Activated naive CD4-positive, alpha-beta T cell treated with anti-CD3 and anti-CD28 coated beads for 36 hours (primary cell): ENCODE measurements around the gene POU6F2. TPM values are rescaled to one million over a fixed set of nuclear protein-coding genes. Genes with fewer than 3 reads are reported as not detected.

Experiments used
- CTCF ChIA-PET: fragments of 350-600 bp; sonication (Branson Sonifier 250); formaldehyde crosslinking; loops from one replicate; lab custom pipeline; 2021; ENCODE audit warnings: antibody characterized with exemption; lab: Charles Lee
- DNase-seq: peaks from one replicate; pipeline ENCODE4 v3.0.0-alpha.2; 2020
- H3K27ac Mint-ChIP-seq: one replicate; pipeline ENCODE4 v1.8.0; 2021; ENCODE audit warnings: mild to moderate bottlenecking, mixed read lengths
- H3K27me3 Mint-ChIP-seq: one replicate; pipeline ENCODE4 v1.8.0; 2021; ENCODE audit warnings: low read depth, mixed read lengths
- H3K36me3 Mint-ChIP-seq: one replicate; pipeline ENCODE4 v1.8.0; 2021; ENCODE audit warnings: low read depth, mixed read lengths
- H3K4me1 Mint-ChIP-seq: one replicate; pipeline ENCODE4 v1.8.0; 2021; ENCODE audit warnings: low read depth, mixed read lengths
- H3K4me3 Mint-ChIP-seq: one replicate; pipeline ENCODE4 v1.8.0; 2021; ENCODE audit warnings: mild to moderate bottlenecking, moderate library complexity, mixed read lengths
- H3K9me3 Mint-ChIP-seq: one replicate; pipeline ENCODE4 v1.8.0; 2021; ENCODE audit warnings: mixed read lengths
- intact Hi-C: fragments of 100-400 bp; cut with micrococcal nuclease; formaldehyde crosslinking; loops from one replicate; pipeline ENCODE4 v1.15.1; 2023
- total RNA-seq, 2 experiments: library from RNA; stranded (reverse); gene quantifications; one replicate each; pipeline ENCODE4 v1.2.3, GENCODE V29; 2021

Gene POU6F2
- total RNA-seq, 2 experiments from 2014 or later = not detected

DNA sequence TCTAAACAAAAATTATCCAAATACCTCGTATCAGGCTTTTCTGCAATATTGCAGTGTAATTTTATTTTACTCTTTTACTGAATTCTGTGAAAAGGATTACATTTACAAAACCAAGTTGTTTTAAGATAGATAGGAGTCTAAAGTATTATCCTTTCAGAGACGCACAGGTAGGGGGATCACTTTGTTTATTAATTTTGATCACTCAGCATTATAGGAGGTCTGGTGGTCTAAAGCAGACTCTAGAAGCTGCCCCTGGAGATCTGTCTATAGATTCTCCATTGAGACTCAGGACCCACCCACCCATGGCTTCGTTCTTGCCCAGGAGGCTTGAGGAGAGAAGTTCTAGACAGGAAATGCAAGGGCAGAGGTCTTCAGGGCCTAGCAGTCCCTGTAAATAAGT lies 365.1 kb downstream of the POU6F2 start:
- CTCF ChIA-PET = no interaction called here

DNA sequence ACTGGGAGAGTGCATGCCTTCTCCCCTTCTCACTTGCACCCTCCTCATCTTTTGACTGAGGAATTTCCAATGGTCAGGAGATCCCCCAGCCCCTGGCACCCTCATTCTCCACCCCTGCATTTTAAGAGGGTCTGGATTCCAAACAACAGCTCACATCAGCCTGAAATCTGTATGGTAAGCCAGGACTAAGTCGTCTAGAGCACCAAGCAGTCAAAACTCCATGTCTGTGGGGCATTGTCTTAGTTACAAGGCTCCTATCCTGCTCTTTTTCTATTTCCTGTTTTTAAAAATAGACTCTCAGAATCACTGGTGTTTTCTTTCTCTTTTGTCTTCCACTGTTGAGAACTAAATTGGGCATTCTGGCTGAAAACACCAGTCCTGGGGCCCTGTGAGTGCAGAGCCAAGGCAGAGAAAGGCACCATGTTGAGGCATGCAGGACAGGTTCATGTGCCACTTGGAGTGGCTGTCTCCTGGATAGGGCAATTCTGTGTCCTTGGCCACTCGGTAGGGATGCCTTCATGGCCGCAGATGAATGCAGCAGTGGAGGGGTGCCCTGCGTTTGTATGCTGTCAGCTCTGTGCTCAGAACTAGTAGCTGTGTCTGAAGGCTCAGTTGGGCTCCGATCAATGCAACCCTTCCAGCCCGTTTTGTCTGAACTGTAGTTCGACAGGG lies 371.9 kb downstream of the POU6F2 start:
- no peaks in the 10 kb centered on the region for H3K36me3 Mint-ChIP-seq
- no peak for DNase-seq
- H3K4me1 Mint-ChIP-seq = no peaks in the 10 kb centered on the region
- intact Hi-C loops = loop anchor here (10.0 kb wide), 1 partner anchor 555 kb away; no protein-coding TSS in a partner anchor
- no peak overlapping the region for H3K27ac Mint-ChIP-seq
- CTCF ChIA-PET = interaction anchor here (0.6 kb wide), 1 partner anchor 1079 kb away, joined by 5 read pairs; no protein-coding TSS in a partner anchor
- H3K27me3 Mint-ChIP-seq = no peaks in the 10 kb centered on the region
- no peaks in the 10 kb centered on the region for H3K9me3 Mint-ChIP-seq
- H3K4me3 Mint-ChIP-seq = no peak overlapping the region

More for the DNA sequence above, 365.1 kb downstream of the POU6F2 start:
- Mint-ChIP-seq H3K4me1 (no peaks in the 10 kb centered on the region), H3K27me3 (no peaks in the 10 kb centered on the region), H3K9me3 (no peaks in the 10 kb centered on the region), H3K27ac (no peak overlapping the region), H3K36me3 (no peaks in the 10 kb centered on the region), H3K4me3 (no peak overlapping the region)
- intact Hi-C loops = no loop called here
- no peak for DNase-seq

DNA sequence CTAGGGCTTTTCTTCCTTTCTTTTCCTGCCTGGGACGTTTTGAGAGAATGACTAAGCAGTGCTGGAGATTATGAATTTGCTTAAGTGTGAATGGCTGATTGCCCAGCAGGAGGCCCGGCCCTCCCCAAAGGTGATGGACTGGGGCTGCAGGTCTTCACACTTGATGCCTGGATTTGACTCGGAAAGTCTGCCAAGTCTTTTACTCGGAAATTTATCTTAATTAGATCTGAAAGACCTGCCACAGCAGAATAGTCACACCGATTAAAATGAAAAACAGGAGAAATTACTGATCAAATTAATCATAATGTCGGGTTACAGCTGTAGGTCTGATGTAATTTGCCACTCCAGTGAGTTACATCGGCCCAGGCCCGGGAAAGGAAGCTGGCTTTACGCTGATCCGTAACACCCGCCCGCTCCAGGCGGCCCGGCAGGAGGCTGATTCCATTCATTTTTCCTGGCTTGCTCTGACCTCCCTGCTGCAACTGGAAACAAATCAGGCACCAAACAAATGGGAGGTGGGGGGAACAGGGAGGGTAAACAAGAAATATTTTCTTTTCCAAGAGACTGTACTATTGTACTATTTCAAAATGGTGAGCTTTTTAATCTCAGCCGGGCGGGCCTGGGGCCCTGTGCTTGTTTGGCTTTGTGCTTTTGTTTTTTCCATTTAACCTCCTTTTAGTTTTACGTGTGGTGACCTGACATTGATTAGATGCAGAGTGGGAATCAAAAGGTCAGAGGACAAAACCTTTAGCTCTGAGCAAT lies 376.1 kb downstream of the POU6F2 start:
- Mint-ChIP-seq H3K9me3 (no peaks in the 10 kb centered on the region), H3K4me3 (no peak overlapping the region), H3K27me3 (no peaks in the 10 kb centered on the region), H3K4me1 (peaks cover 4% of the 10 kb centered on the region), H3K27ac (no peak overlapping the region), H3K36me3 (no peaks in the 10 kb centered on the region)
- CTCF ChIA-PET = no interaction called here
- DNase-seq = no peak
- intact Hi-C loops = loop anchor here (10.0 kb wide), 1 partner anchor 559 kb away; no protein-coding TSS in a partner anchor

DNA sequence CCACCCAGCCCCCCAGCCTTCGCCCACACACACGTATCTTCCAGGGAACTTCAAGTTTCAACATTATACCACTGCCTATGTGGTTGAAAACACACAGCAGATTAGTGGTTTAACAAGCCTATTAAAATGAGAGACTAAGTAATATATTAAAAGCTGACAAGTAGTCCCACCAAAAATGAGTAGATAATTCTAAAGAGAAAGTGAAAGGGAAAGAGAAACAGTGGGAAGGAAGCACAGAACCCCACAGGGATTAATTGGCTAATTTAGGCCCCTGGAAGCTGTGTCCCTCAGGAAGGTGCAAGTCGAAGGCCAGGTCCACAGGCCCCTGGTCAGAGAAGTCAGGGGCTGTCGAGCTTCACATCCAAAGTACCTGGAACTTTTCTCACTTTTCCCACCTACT lies 378.0 kb downstream of the POU6F2 start:
- Mint-ChIP-seq H3K4me1 (peaks cover 4% of the 10 kb centered on the region), H3K4me3 (no peak overlapping the region), H3K9me3 (no peaks in the 10 kb centered on the region), H3K27me3 (no peaks in the 10 kb centered on the region), H3K27ac (no peak overlapping the region), H3K36me3 (no peaks in the 10 kb centered on the region)
- no peak for DNase-seq
- intact Hi-C loops = loop anchor here (10.0 kb wide), 1 partner anchor 561 kb away; no protein-coding TSS in a partner anchor
- CTCF ChIA-PET = no interaction called here

DNA sequence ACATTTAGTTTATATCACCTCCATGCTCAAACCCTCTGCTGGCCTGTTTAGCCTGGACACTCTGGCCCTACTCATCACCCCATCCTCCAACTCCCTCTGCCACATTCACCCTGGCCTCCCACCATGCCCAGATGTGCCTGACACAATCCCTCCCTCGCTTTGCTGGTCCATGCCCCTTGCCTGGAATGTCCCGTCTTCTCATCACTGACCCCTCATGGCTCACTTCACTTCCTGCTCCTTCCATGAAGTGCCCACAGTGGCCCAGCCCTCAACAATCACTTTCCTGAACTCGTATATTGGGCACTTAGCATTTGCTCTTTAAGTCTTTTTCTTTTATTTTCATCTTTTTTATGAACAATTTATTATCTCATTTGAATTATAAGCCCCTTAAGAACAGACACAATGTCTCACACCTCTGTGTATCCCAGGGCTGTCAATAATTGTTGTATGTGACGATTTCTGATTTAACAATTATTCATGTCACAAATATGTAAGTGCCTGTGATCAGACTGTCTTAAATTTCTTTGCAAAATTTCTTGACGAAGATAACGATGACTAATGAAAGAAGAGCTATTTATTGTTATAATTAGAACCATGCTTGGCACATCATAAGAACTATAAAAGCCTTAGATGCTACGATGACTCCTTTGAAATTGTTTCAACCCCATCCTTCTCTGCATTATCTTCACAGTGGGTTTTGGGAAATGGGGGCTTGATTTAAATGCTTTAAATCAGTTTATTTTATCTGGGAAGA lies 378.6 kb downstream of the POU6F2 start:
- no peaks in the 10 kb centered on the region for H3K36me3 Mint-ChIP-seq
- H3K9me3 Mint-ChIP-seq = no peaks in the 10 kb centered on the region
- H3K4me1 Mint-ChIP-seq = peaks cover 4% of the 10 kb centered on the region
- H3K27ac Mint-ChIP-seq = peak overlapping the region; percentile 7
- no peak for DNase-seq
- CTCF ChIA-PET = interaction anchor here (0.7 kb wide), 1 partner anchor 489 kb away, joined by 3 read pairs; no protein-coding TSS in a partner anchor
- H3K4me3 Mint-ChIP-seq = no peak overlapping the region
- no peaks in the 10 kb centered on the region for H3K27me3 Mint-ChIP-seq
- intact Hi-C loops = loop anchor here (10.0 kb wide), 1 partner anchor 562 kb away; no protein-coding TSS in a partner anchor

DNA sequence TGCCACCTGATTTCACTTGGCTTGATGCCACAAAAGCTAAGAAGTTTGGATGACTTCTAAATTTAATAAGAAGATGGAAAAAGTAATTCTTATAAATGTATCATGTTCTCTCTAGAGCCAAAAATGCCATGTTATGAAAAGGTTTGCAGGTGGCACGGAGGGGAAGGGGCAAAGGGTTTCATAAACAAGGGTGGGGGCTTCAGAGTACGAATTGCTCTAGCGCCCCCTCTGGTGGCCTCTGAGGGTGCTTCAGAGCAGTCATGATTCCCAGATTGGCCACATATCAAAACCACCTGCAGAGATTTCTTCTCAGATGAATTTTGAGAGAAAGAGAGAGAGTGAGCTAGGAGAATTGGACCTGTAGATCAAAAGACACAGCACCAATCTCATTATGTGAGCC lies 379.9 kb downstream of the POU6F2 start:
- Mint-ChIP-seq H3K27me3 (no peaks in the 10 kb centered on the region), H3K9me3 (no peaks in the 10 kb centered on the region), H3K4me3 (no peak overlapping the region), H3K4me1 (peaks cover 4% of the 10 kb centered on the region), H3K36me3 (no peaks in the 10 kb centered on the region), H3K27ac (no peak overlapping the region)
- intact Hi-C loops = loop anchor here (10.0 kb wide), 1 partner anchor 563 kb away; no protein-coding TSS in a partner anchor
- DNase-seq = peak; percentile 12
- CTCF ChIA-PET = no interaction called here

DNA sequence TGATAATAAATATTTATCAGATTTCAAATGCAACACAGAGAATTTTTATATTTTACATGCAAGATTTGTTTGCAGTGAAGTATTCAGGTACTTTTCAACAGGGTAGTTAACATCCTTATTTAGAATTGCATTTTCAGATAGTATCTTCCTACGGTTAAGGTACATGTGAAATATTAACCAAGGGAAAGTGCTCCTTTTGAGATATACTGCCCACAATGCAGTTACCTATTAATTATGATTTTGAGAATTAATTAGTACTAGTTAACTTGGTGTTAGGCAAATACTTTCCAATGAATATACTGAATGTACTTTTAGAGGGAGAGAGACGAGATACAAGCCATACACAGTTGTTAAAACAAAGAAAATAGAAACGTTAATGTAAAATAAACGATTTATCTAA lies 382.3 kb downstream of the POU6F2 start:
- intact Hi-C loops = no loop called here
- Mint-ChIP-seq H3K4me1 (peaks cover 4% of the 10 kb centered on the region), H3K4me3 (no peak overlapping the region), H3K9me3 (no peaks in the 10 kb centered on the region), H3K36me3 (no peaks in the 10 kb centered on the region), H3K27ac (no peak overlapping the region), H3K27me3 (no peaks in the 10 kb centered on the region)
- DNase-seq = no peak
- CTCF ChIA-PET = no interaction called here

DNA sequence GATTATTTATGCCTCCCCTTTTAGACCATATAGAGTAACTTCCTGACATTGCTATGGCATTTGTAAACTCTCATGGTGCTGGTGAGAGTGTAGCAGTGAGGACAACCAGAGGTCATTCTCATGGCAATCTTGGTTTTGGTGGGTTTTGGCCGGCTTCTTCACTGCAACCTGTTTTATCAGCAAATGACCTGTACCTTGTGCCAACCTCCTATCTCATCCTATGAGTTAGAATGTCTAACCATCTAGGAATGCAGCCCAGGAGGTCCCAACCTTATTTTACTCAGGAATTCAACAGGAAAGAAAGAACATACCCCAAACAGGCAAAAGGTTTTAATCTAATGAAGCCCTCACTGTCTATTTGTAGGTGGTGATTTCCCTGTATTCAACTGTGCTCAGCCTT lies 383.1 kb downstream of the POU6F2 start:
- H3K27ac Mint-ChIP-seq = no peak overlapping the region
- intact Hi-C loops = no loop called here
- no peaks in the 10 kb centered on the region for H3K9me3 Mint-ChIP-seq
- CTCF ChIA-PET = no interaction called here
- H3K4me3 Mint-ChIP-seq = no peak overlapping the region
- H3K4me1 Mint-ChIP-seq = peaks cover 4% of the 10 kb centered on the region
- H3K27me3 Mint-ChIP-seq = no peaks in the 10 kb centered on the region
- DNase-seq = no peak
- H3K36me3 Mint-ChIP-seq = no peaks in the 10 kb centered on the region

DNA sequence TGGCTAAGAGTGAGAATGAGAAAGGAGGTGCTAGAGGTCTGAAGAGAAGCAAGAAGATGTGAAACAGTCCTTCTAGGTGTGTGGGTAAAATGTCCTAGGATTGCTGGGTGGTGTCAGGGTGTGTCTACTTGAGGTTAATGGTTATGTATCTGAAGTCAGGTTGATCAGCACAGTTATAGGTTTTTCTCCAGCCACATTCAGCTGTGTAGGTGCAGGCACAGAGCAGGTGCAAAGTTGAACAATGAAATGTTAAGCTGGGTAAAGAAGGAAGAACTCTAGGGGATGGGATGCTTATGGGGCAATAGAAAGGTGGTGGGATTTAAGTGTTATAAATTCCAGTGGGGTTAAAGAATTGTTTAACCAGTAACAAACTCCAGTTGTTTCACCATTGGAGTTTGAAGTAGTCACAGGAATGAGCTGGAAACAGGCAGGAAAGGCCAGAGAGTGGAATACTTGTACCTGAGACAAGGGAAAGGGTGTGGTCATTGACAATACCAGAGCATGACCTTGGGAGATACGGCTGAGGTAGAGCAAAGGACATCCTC lies 388.1 kb downstream of the POU6F2 start:
- intact Hi-C loops = no loop called here
- H3K9me3 Mint-ChIP-seq = no peaks in the 10 kb centered on the region
- H3K27me3 Mint-ChIP-seq = peaks cover 4% of the 10 kb centered on the region
- H3K4me1 Mint-ChIP-seq = no peaks in the 10 kb centered on the region
- DNase-seq = no peak
- CTCF ChIA-PET = no interaction called here
- H3K4me3 Mint-ChIP-seq = no peak overlapping the region
- H3K27ac Mint-ChIP-seq = no peak overlapping the region
- no peaks in the 10 kb centered on the region for H3K36me3 Mint-ChIP-seq

DNA sequence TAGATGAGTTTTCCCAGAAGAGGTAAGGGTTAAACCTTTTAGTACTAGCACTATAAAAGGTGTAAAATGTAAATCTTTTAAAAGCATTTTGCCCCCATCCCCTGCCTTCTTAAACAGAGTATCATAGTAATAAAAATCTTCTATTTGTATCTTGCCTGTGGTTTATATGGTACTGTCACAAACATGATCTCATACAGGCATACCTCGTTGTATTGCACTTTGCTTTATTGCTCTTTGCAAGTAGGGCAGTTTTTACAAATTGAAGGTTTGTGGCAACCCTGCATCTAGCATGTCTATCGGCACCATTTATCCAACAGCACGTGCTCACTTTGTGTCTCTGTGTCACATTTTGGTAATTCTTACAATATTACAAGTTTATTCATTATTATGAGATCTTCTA lies 389.7 kb downstream of the POU6F2 start:
- intact Hi-C loops = no loop called here
- Mint-ChIP-seq H3K27ac (no peak overlapping the region), H3K27me3 (peaks cover 4% of the 10 kb centered on the region), H3K4me3 (no peak overlapping the region), H3K4me1 (no peaks in the 10 kb centered on the region), H3K36me3 (no peaks in the 10 kb centered on the region), H3K9me3 (no peaks in the 10 kb centered on the region)
- no peak for DNase-seq
- CTCF ChIA-PET = no interaction called here

DNA sequence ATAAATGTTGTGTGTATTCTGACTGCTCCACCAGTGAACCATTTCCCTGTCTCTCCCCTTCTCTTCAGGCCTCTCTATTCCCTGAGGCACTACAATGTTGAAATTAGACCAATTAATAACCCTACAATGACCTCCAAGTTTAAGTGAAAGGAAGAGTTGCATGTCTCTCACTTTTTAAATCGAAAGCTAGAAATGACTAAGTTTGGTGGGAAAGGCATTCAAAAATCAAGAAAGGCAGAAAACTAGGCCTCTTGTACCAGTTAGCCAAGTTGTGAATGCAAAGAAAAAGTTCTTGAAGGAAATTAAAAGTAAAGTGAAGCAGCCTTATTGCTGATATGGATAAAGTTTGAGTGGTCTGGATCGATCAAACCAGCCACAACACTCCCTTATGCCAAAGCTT lies 390.2 kb downstream of the POU6F2 start:
- CTCF ChIA-PET = no interaction called here
- Mint-ChIP-seq H3K36me3 (no peaks in the 10 kb centered on the region), H3K9me3 (no peaks in the 10 kb centered on the region), H3K4me3 (no peak overlapping the region), H3K27ac (no peak overlapping the region), H3K4me1 (no peaks in the 10 kb centered on the region), H3K27me3 (peaks cover 4% of the 10 kb centered on the region)
- no peak for DNase-seq
- intact Hi-C loops = no loop called here

DNA sequence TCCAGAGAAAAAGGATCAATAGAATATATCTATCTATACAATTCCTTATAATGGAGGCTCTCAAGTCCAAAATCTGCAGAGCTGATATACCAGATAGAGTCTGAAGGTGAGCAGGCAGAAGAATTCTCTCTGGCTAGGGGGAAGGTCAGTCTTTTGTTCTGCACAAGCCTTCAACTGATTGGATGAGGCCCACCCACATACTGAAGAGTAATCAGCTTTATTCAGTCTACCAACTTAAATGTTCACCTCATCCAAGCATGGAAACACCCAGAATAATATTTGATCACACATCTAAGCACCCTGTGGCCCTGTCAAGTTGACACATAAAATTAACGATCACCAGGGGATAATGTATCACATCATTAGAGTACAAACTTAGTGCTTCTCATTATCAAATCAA lies 394.7 kb downstream of the POU6F2 start:
- Mint-ChIP-seq H3K27ac (no peak overlapping the region), H3K4me1 (no peaks in the 10 kb centered on the region), H3K4me3 (no peak overlapping the region), H3K36me3 (no peaks in the 10 kb centered on the region), H3K27me3 (peaks cover 9% of the 10 kb centered on the region), H3K9me3 (no peaks in the 10 kb centered on the region)
- no peak for DNase-seq
- intact Hi-C loops = no loop called here
- CTCF ChIA-PET = interaction anchor here (0.6 kb wide), 1 partner anchor 745 kb away, joined by 3 read pairs; no protein-coding TSS in a partner anchor
